ENCODE measurements around the gene ADH7.

The ADH7 gene
- total RNA-seq: 0 reads per million in 2 experiments

DNA sequence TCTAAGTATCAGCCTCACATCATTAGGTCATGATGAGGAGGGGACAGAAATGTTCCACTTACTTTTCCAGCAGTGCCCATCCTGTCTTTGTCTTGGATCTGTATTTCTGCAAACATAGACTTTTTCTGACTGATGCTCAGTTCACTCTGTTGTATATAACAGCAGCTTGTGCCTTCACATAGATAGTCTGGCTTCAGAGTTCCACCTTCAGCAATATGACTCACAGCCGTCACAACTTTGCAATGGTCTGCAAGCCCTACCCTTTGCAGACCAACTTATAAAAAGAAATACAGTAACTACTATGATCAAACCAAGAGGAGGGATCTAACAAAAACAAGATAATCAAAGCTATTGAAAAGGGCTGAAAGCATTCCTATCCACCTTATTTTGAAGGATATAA lies at the start of gene ADH7:
Gene ADH7 (minus strand): TSS at position 189 of the 400 bp plus-strand sequence. CDS start 109 bp downstream, at position 80.
- DNase-seq (ENCODE audit: low read depth): no peak

GRCh38 chr4:99483636-99484035 lies 48.5 kb upstream of the ADH7 start:
- DNase-seq (ENCODE audit: low read depth): no peak

DNA sequence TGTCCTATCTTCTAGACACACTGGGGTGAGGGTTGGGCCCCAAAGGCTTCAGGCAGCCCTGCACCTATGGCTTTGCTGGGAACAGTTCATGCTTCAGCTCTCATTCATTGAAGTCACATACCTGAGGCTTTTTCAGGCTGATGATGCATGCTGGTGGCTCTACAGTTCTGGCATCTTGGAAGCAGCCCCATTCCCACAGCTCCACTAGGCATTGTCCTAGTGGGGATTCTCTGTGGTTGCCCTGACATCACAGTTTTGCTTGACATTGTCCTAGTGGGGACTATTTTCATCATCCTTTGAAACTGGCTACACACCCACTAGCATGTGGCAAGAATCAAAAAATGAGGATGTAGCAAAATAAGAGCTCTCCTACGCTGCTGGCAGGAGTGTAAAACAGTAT lies 38.0 kb upstream of the ADH7 start:
- DNase-seq (ENCODE audit: low read depth): no peak

- no peak for DNase-seq (ENCODE audit: low read depth)
These were observed 36.8 kb upstream of the ADH7 start for GRCh38 chr4:99471896-99472295.

- DNase-seq (ENCODE audit: low read depth): no peak
These were observed 36.2 kb upstream of the ADH7 start for GRCh38 chr4:99471349-99471748.

- DNase-seq (ENCODE audit: low read depth): no peak
These were observed 33.7 kb upstream of the ADH7 start for GRCh38 chr4:99468889-99469288.

DNA sequence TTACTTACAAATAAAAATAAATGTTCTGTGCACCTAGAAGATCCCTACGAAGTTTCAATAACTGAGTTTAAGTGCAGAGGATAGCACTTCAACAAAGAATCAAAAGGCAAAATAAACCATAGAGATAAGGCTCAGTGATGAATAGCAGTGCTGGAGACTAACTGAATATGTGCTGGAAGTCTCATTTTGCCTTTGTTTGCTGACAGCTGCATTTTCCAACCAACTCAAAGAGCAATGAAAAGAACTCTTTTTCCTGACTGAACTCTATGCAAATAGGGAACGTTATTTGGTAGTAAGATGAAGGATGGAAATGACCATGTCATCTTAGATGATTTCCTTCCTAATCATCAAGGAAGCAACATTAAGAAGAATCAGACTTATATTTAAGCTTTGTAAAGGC lies 32.7 kb upstream of the ADH7 start:
- no peak for DNase-seq (ENCODE audit: low read depth)

DNA sequence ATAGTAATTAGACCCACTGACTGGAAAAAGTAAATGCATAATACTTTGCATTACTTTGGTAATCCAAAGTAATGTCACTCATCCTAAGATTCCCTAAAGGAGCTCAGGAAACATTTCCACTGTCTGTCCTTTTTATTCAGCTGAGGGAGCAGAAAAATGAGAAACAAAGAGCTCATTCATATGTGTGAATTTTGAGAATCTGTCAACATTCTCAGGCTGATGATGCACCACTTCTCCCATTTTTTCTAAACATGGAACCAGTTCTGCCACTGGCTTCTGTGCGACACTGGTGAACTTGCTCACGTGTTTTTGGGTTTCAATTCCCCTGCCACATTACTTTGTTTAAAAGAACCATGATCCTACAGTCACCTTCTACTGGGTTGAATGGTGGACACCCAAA lies 28.4 kb upstream of the ADH7 start:
- no peak for DNase-seq (ENCODE audit: low read depth)

DNA sequence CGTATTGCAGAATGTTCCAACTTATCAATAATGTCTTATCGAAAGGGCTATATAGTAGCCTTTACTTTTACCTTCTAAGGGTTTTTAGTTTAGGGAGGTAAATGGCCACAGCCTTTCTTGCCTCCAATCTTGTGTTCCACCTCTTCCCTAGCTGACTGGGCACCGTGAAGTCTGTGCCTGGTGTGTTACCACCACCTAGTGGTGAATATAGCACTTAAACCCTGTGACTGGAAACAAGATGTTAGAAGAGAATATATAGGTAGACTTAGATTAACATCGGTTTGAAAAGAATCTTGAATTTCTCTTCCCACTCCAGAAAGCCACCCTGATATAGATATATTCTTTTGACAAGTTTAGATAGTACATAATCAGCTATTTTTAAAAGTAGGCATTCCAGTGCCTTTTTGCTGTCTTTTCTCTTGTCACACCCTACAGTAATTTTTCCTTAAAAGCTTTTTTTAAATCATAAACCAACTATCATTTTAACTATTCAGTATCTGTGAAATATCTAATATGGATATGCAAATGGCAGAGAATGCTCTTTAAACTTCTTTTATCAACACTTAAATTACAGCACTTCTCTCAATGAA lies 27.8 kb upstream of the ADH7 start:
- DNase-seq (ENCODE audit: low read depth): peak; percentile 11

DNA sequence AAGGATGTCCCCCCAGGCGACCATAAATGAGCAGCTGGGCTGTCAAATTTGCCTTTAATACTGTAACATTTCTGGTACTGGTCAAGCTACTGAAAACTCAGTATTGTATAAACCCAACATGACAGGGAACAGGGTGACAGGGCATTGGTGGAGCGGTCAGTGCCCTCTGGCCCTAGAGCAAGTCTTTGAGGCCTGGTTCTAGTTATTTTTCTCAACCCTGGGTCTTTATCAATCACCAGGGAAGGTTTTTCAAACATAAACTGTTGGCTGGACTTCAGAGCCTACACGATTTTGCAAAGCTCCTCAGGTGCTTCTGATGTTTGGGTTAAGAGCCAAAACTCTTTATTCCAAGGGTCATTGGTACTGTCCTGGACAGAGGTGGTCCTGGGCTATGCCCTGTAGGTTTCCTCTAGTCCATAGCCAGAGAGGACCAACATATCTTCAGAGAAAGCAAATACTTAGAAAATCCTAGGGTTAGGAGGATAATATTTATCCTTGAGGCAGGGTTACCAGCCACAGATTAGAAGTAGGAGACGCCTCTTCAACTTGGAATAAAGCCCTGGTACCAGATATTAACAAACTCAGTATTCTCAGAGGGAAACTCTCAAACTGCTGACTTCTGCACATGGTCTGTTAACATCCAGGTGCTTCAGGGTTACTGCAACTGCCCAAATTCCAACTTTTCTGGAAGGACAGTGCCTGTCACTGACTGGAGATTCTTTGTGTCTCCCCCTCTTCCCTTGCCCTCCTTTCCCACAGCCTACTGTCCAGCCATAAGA lies 26.7 kb upstream of the ADH7 start:
- DNase-seq (ENCODE audit: low read depth): no peak

DNA sequence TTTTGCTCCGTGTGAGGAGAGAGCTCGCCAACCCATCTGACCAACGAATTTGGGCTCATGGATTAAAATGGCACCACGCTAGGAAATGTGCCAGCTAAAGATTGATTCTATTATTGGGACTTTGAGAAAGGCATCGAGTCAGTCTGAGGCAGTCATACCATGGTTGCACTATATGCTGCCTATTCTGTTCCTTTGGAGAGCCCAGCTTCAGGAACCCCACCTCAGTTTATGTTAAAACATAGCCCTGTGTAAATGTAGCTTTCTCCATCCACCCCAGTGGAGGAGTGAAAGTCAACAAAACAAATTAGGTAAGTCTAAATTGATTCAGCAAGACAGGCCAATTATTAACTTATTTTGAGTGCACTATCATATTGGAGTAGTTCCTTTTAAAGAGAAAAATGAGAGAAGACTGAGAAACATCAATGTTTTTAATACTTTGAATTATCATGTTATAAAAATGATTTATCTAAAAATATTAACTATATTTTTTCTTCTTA lies 24.5 kb upstream of the ADH7 start:
- no peak for DNase-seq (ENCODE audit: low read depth)

GRCh38 chr4:99458911-99459447 lies 23.8 kb upstream of the ADH7 start:
- DNase-seq (ENCODE audit: low read depth): no peak

DNA sequence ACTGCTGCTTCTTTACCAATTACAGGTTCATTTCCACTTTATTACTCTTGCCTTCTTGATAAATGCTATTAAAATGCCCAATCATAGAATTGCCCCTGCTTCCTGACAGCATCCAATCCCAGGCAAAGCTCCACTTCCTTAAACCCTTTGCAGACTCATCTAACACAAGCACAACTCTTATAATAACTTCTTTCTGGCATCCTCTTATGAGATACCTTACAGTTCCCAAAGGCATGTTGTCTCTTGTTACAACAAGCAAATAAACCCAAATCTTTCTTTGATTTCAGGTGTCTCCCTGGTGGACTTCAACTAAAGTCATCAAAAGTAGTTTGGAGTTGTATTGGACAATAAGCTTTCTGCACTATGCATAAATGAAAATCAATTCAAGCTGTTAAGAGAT lies 22.5 kb upstream of the ADH7 start:
- DNase-seq (ENCODE audit: low read depth): no peak

DNA sequence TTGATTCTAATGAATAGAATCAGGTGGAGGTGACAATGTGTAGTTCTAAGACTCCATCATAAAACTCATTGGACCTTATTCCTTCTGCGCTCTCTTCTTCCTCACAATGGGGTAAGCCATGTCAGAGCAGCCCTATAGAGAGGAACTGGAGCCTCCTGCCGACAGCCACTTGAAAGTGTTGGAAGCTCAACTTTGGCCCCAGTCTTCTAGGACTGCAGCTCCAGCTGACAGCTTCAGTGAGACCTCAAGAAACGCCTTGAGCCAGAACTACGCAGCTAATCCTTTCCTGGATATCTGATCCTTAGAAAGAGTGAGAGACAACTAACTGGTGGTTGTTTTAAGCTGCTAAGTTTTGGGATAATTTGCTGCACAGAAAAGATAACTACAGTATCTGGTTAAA lies 22.1 kb upstream of the ADH7 start:
- no peak for DNase-seq (ENCODE audit: low read depth)

- no peak for DNase-seq (ENCODE audit: low read depth)
These were observed 12.4 kb upstream of the ADH7 start for GRCh38 chr4:99447513-99447912.

GRCh38 chr4:99447079-99447478 lies 11.9 kb upstream of the ADH7 start:
- DNase-seq (ENCODE audit: low read depth): no peak

- DNase-seq (ENCODE audit: low read depth): no peak
These were observed 3.3 kb upstream of the ADH7 start for GRCh38 chr4:99438405-99438780.

- no peak for DNase-seq (ENCODE audit: low read depth)
These were observed 2.7 kb upstream of the ADH7 start for GRCh38 chr4:99437723-99438404.

GRCh38 chr4:99436976-99437722 lies 2.0 kb upstream of the ADH7 start:
- DNase-seq (ENCODE audit: low read depth): no peak

DNA sequence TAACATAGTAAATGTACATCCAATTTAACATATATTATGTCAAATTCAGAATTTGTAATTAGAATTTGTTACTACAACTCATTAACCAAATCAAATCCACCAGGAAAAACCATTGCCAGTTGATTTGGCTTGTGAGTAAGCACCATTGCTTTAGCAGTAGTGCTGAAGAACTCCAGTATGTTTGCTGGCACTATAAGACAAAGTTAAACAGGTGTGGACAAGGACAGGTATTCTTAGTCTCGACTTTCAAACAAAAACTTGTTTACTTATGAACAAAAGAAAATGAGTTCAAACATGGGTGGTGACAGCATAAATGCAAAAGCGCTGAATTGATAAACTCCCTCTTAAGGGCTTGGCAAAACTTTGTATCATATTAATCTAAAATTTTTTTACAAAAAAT lies 1.3 kb upstream of the ADH7 start:
- no peak for DNase-seq (ENCODE audit: low read depth)

GRCh38 chr4:99430106-99430505 lies 5.0 kb downstream of the ADH7 start:
- no peak for DNase-seq (ENCODE audit: low read depth)

- DNase-seq (ENCODE audit: low read depth): no peak
These were observed 18.0 kb downstream of the ADH7 start for GRCh38 chr4:99417125-99417524.
